ENCODE measurements around the gene PSRC1. TPM values are rescaled to one million over a fixed set of nuclear protein-coding genes. Genes with fewer than 3 reads are reported as not detected.

PSRC1 gene
- total RNA-seq, 4 donors from 2014 or later, result 2.3 to 13.1 (median 8.7) TPM

DNA sequence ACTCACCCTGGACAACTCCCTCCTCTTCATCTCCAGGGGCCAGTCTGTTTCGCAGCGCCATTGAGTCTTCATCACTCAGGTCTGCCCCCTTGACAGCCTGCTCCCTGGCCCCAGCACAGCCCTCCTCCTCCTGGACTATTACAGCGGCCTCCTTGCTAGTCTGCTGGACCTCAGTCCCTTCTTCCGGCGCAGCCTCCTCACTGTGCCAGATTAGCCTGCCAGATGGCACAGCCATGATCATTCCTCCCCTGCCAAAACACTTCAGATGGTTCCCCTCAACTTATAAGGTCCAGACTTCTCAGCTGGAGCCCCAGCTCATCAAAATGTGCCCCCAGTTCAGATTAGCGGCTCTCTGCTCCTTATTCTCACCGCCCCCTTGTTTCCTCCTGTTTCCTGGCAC lies 40.6 kb downstream of the PSRC1 start:
- no peak for TF ChIP-seq POLR2A (IDR thresholded peaks at IDR 0.05)
- TF ChIP-seq, protein P1, sequence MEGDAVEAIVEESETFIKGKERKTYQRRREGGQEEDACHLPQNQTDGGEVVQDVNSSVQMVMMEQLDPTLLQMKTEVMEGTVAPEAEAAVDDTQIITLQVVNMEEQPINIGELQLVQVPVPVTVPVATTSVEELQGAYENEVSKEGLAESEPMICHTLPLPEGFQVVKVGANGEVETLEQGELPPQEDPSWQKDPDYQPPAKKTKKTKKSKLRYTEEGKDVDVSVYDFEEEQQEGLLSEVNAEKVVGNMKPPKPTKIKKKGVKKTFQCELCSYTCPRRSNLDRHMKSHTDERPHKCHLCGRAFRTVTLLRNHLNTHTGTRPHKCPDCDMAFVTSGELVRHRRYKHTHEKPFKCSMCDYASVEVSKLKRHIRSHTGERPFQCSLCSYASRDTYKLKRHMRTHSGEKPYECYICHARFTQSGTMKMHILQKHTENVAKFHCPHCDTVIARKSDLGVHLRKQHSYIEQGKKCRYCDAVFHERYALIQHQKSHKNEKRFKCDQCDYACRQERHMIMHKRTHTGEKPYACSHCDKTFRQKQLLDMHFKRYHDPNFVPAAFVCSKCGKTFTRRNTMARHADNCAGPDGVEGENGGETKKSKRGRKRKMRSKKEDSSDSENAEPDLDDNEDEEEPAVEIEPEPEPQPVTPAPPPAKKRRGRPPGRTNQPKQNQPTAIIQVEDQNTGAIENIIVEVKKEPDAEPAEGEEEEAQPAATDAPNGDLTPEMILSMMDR (IDR thresholded peaks at IDR 0.05), result no peak
- intact Hi-C loops (cut with DNase I), result no loop called here
- DNase-seq, result no peak
- WGBS, 2 donors, result 45 to 56% methylated on average over 7 of the region's 7 CpGs
- no peak overlapping the region for H3K4me3 ChIP-seq
- H3K4me1 ChIP-seq, result peaks cover 22 to 43% (median 30%) of the 10 kb centered on the region in 3 donors
- H3K9me3 ChIP-seq, result no peaks in the 10 kb centered on the region
- peak overlapping the region in 1 of 4 donors; percentile 17 for H3K27ac ChIP-seq
- H3K27me3 ChIP-seq, result no peaks in the 10 kb centered on the region
- peaks cover 9 to 20% (median 10%) of the 10 kb centered on the region in 3 donors for H3K36me3 ChIP-seq

DNA sequence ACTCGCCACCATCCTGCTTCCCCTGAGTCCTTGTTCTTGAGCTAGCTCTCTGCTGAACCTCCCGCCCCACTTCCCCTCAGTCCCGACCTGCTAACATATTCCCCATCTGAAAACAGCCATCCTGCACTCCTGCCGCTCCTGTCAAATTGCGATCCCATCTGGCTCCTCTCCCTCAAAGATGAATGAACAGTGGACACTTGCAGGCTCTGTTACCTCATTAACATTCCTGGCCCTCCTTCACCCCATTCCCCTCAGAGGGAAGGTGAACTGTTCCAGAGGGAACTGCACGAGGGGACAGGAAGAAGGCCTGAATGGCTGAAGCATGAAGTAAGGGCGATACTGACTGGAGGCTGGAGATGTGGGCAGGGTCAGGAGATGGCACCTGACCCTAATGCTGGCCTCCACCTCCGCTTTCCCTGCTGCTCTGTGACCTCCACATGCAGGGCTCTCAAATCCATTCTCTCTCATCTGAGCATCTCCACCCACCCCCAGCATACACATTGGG lies 41.1 kb downstream of the PSRC1 start:
- Histone ChIP-seq H3K36me3 (peaks cover 12 to 25% (median 15%) of the 10 kb centered on the region in 3 donors), H3K27ac (no peak overlapping the region), H3K4me1 (peaks cover 22 to 43% (median 30%) of the 10 kb centered on the region in 3 donors), H3K4me3 (no peak overlapping the region), H3K27me3 (no peaks in the 10 kb centered on the region), H3K9me3 (no peaks in the 10 kb centered on the region)
- DNase-seq, result no peak
- intact Hi-C loops (cut with DNase I), result no loop called here
- 40 to 55% methylated on average over 8 of the region's 8 CpGs for WGBS, 2 donors
- no peak for TF ChIP-seq POLR2A (IDR thresholded peaks at IDR 0.05)
- TF ChIP-seq, protein P1 (IDR thresholded peaks at IDR 0.05), result no peak

GRCh38 chr1:109241344-109241743 lies 41.6 kb downstream of the PSRC1 start:
- Histone ChIP-seq H3K4me3 (no peak overlapping the region), H3K9me3 (no peaks in the 10 kb centered on the region), H3K4me1 (peaks cover 22 to 43% (median 30%) of the 10 kb centered on the region in 3 donors), H3K27me3 (no peaks in the 10 kb centered on the region), H3K36me3 (peaks cover 17 to 30% (median 20%) of the 10 kb centered on the region in 3 donors), H3K27ac (peak overlapping the region in 3 of 4 donors; percentile 83 to 91 (median 85))
- intact Hi-C loops (cut with DNase I), result no loop called here
- DNase-seq, result no peak
- WGBS, 2 donors, result 54 to 57% methylated on average over 3 to 5 of the region's 6 CpGs
- TF ChIP-seq, protein P1 (IDR thresholded peaks at IDR 0.05), result no peak
- TF ChIP-seq POLR2A (IDR thresholded peaks at IDR 0.05), result no peak

DNA sequence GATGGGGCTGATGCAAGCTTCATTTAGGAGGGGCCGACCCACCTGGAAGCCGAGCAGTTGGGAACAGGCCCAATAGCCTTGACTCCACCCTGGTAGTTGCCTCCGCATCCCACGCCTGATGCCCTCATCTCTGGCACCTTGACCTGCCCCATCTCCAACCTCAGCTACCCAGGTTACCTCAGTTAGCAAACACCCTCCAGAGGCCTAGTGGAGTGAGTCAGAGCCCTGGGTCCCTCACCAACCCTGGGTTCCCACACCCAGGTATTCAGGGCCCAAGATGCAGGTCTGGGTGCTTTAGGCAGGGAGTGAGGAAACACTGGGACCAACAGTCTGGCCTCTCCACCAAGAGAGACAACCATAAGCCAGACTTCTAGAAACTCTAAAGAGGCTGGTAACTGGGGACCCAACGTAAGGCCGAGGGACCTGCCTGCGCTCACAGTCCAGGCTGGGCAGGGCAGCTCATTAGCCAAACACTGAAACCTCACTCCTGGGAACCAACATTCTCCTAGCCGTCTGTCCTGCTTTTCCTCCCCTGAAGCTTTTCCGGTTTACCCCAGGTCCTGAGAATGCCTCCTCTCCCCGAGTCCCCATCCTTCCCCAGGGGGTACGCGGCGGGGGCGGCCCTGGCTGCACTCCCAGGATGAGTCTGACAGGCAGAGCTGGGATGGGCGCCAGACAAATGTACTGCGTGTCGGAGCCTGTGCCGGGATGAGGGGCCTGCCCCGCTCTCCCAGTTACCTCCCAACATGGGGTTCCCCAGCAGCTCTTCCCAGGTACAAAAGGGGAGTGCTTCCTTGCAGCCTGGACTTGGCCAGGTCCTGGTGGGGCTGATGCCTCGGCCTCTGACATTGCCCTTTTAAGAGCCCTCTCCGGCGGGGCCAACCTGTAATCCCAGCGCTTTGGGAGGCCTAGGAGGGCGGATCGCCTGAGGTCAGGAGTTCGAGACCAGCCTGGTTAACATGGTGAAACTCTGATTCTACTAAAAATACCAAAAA lies 42.5 kb downstream of the PSRC1 start:
- peaks cover 26 to 39% (median 29%) of the 10 kb centered on the region in 3 donors for H3K36me3 ChIP-seq
- intact Hi-C loops (cut with DNase I), result no loop called here
- DNase-seq, result no peak
- H3K27me3 ChIP-seq, result no peaks in the 10 kb centered on the region
- TF ChIP-seq, protein P1 (IDR thresholded peaks at IDR 0.05), result no peak
- TF ChIP-seq POLR2A (IDR thresholded peaks at IDR 0.05), result no peak
- peak overlapping the region in 2 of 4 donors; percentile 15 to 40 for H3K4me3 ChIP-seq
- 17 to 26% methylated on average over 12 to 15 of the region's 26 CpGs for WGBS, 2 donors
- H3K4me1 ChIP-seq, result peaks cover 22 to 43% (median 30%) of the 10 kb centered on the region in 3 donors
- no peaks in the 10 kb centered on the region for H3K9me3 ChIP-seq
- peak overlapping the region; percentile 83 to 91 (median 85) for H3K27ac ChIP-seq
